GM18867 (cell line): ENCODE results near the gene PARP14.
"Not testable (repeated sequence)": the region's sequence is repeated elsewhere in the genome, so short reads cannot be mapped to it uniquely, and the experiment has no call there.

Experiments used
- ATAC-seq: cut with Tn5 transposase; IDR thresholded peaks from one replicate; pipeline ENCODE4 v1.9.1; 2021; ENCODE audit warnings: mild to moderate bottlenecking, moderate library complexity; ENCODE audit not compliant: unreplicated experiment

The PARP14 gene

DNA sequence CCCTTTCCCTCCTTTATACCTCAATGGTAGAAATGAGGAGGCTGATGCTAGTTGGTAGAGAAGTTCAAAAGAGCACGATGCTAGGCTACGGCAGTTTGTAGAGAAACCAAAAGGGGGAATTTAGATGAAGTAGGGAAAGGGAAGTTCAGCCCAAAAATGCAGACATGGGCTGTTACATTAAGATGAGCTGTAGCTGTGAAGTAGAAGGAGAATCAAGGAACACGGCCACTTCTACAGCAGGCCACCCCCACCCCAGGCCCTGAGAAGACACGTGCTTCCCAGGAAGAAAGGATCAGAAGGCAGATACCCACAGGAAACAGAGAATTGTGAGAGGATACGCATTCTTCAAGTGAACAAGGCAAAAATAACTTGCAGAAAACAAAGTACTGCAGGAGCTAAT, 2.1 kb upstream of the PARP14 start:
- no peak for ATAC-seq

DNA sequence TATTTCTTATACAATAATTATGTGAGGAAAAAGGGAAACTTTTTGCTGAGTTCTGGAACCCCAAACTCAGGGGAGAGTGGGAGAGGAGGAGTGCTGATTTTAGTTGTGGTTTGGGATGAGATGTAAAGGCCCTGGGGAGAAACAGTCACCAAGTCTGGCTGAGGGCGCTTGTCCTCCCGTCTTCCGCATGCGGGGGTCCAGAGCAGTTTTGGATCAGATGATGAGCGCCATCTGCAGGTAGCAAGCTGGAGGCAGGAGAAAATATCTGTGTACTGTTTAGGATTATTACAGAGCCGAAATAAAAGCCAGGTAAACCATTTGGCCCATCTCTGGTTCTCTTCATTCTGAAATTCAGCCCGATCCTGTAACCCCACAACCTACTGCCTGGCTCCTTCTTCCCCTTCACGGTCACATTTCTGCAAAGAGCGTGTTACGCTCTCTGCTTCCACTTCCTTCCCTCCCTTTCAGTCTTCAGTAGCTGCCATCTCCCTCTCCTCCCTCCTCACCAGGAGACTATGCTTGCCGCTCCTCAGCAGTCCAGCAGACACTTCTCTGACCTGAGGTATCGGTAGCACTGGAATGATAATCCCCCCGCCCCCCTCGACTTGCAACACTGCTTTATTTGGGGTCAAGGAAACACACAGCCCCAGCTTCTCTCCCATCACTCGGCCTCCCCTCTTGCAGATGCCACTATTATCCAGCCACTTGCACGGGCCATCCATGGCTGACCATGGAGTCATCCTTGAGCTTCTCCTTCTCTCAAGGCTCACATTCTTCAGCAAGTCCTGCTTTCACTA, 1.4 kb upstream of the PARP14 start:
- ATAC-seq, result no peak

DNA sequence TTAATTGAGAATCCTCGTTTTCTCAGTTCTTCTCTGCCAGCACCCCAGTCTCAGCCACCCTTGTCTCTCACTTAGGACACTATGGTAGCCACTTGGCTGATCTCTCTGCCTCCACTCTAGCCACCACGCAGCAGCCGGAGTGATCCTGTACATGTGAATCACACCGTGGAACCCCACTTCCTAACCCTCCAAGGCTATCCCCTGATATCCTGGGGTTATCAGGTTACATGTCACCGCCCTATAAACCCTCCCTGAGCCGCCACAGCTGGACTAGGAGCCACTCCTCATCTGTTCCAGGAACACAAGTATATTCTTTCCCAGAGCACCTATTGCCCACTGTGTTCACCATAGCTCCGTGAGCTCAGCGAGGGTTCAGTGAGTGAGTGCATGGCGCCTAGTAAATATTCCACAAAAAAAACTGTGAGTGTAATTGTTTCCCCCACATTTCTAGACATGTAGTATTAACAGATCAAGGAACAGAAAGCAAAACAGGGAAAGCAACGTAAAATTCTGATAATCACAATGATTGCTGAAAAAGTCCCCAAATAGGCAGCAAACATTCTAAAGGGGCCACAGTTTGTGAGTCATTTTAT, 661 bp upstream of the PARP14 start:
- ATAC-seq, result peak; percentile 21

DNA sequence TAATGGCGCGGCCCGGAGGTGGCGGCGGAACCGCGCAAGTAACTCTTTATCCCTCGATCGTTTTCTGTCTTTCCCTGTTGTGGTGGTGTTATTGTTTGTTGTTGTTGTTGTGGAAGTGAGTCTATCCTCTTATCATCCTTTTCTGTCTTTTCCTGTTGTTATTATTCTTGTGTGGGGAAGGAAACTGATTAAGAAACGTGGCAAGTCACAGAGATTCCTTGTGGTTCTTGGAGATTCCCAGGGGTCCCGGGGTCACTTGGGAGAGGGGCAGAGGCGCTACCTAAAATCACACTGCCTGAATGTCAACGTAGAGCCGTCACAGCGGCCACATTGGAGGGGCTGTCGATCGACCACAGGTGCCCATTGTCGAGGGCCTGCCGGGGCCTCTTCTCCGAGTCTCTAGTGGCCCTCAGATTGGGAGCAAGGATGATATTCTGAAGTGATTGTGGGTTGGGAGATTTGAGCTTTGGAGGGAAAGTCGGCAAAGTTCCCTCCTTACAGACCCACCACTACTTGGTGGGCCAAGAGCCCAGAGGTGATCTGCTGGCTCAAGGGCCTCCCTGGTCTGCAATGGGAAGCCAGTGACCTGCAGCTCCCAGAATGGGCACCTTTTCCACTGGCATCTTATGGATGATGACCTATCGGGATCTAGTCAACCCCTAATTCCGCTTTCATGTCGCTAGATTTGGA, 790 bp downstream of the PARP14 start:
- no peak for ATAC-seq

DNA sequence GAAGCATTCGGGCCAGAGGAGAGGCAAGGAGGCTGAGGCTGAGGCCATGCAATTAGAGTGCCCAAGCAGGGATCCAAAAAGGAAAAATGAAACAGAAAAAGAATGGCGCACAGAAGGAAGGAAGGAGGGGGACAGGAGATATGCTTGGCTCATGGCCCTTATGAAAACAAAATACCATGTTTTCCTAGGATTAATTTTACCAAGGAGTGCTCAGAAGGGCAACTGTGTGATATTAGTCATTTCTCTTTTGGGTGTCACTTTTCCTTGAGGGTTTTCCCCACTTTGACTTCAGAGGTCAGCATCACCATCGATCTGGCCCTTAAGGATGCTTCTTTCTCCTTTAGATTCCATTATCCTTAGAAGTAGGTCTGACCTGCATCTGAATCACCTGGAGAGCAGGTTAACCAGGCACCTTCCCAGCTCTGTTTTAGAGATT, 1.4 kb downstream of the PARP14 start:
- ATAC-seq, result no peak

DNA sequence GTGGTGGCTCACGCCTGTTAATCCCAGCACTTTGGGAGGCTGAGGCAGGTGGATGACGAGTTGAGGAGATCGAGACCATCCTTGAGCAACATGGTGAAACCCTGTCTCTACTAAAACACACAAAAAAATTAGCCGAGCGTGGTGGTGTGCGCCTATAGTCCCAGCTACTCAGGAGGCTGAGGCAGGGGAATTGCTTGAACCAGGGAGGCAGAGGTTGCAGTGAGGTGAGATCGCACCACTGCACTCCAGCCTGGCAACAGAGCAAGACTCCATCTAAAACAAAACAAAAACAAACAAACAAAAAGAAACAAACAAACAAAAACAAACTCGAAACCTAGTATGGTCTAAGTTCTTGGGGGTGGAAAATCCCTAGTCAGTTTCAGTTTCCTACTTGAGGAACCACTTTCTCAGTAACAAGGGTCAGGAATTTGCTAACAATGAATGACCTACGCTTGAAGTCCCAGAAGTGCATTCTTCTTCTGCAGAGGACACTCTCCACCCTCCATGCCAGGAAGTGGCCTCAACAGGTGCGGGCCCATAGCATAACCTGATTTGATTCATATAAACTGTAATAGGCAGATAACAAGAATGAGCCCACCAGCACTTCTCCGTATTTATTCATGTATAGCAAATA, 2.3 kb downstream of the PARP14 start:
- ATAC-seq, result not testable (repeated sequence)

DNA sequence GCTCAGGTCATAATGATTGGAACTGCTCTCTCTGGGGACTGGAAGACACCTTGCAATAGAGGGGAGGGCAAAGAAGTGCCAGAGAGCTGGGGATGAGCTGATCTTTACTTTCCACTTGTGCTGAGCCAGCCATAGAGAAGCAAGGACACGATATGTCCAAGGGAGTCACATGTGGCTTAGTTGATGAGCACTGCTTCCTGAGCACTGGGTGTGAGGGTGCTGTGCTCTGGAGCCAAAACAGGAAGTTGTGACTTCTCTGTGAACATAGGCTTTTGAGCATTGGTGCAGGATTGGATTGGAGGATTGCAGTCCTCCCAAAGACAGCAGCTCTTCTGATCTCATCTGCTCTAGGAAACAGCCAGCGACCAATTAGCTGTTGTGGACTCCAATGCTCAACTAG, 6.7 kb downstream of the PARP14 start:
- no peak for ATAC-seq

DNA sequence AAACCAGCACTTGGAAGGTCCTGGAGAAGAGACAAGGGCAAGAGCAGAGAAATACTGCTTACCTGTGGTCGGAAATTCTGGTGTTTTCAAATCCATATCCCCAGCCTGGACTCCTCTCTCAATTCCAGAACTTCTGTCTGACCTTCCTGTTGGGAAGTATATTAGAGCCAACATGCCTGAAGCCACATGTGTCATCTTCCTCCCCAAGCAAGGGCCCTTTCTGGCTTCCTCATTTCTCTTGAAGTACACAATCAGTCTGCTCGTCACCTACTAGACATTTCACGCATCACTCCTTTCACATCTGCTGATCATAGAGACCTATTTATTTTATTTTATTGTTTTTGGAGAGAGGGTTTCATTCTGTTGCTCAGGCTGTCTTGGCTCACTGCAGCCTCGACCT, 8.4 kb downstream of the PARP14 start:
- no peak for ATAC-seq

DNA sequence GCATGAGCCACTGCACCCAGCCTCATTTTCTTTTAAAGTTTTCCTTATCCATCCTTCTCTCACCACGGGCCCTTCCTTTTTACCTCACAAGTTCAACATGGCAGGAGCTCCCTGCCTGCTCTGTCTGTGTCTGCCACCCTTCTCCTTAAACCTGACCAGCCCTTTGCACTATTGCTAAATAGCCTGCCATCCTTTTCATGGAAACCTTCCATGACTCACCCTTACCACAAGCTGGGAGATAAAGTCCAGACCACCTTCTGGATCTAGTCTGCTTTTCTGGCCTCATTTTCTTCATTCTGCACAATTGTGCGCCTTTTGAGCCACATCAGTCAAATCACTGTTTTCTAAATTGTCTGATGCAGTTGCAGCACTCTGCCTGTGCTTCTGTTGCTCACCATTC, 8.9 kb downstream of the PARP14 start:
- no peak for ATAC-seq

DNA sequence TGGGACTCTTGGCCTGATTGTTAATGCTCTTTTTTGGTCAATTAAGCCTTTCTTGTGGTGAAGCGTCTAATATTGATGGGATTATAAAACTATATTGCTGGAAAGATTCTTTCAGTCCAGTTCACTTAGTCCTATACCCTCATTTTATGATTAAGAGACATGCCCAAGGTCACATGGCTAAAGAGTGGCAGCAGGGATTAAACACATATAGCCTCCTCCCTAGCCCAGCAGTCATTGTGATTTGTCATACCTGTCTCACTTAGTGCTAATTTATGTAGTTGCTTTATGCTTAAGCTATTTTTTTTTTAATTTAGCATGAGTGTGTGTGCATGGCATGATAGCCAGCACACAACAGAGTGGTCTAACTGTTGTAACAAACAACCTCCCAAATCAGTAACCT, 9.5 kb downstream of the PARP14 start:
- ATAC-seq, result no peak

DNA sequence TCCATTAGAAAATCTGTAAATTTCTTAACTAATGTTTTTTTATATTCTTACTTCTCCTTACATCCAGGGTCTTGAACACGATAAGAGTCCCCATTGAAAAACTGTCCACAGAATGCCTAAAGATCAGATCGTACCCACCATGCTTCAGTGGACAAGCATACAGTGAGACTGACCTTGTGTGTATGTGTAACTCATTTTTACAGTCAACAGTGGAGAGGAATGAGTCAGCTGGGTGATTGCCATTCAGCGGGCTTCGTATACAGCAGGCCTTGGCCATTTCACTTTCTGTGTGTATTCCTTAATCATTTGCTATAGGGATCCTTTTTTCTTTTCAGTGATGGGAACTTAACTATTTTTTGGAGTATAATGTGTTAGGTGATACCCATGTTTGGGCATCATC, 10.6 kb downstream of the PARP14 start:
- peak; percentile 48 for ATAC-seq

DNA sequence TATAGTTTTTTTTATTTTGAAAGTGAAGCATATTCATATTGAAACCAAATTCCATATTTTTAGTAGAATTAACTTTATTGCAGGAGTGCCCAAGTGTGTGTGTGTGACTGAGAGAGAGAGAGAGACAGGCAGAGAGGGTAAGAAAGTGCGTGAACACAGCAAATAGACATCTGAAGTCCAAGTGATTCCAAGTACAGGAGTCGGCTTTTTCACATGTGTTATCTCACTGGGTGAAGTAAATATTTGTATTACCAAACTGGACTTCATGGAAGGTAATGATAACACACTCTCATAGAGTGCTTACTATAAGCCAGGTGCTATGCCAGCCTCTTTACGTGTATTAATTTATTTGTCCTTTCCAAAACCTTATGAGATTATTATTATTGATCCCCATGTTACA, 12.0 kb downstream of the PARP14 start:
- ATAC-seq, result no peak

DNA sequence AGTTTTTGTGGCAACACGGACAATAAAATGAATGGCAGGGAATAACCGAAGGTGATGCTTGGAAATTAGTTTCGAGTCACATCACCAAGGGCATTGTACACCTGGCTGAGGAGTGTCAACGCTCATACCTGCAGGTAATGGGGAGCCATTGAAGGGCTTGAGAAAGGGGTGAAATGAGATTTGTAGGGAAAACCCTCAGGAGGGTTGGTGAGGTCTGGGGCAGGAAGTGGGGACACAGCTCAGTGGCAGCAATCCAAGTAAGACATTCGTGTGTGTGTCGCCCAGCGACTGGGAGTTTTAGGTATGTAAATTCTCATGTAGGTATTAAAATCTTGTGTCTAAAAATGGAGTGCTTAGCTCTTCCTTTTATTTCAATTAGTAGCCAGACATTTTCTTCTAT, 14.3 kb downstream of the PARP14 start:
- ATAC-seq, result no peak

DNA sequence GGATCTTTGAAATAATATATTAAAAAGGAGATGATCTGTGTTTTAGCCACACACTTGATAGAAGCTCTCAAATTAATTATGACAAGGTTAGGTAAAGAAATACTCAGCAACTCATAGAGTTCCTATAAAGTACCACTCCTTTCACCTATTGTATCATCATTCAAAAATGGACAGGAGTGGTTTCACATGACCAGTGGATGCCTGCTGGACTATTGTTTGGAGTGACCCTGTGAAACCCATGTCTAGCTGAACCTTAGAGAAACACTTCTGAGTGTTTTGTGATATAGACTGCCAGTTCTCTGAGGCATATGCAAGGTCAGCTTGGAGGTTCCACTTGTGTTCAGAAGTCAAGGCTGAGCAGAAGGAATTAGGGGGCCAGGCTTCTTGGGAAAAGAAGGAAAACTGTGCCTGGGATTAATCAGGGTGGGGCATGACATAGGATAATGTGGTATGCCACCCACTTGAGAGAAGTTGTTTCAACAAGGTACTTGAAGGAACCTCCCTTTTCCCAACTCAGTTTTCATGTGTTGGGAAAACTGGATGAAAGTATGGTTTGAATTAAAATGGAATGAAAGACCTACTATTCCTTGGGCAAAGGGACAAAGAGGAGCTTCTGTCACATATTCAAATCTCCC, 15.4 kb downstream of the PARP14 start:
- no peak for ATAC-seq

DNA sequence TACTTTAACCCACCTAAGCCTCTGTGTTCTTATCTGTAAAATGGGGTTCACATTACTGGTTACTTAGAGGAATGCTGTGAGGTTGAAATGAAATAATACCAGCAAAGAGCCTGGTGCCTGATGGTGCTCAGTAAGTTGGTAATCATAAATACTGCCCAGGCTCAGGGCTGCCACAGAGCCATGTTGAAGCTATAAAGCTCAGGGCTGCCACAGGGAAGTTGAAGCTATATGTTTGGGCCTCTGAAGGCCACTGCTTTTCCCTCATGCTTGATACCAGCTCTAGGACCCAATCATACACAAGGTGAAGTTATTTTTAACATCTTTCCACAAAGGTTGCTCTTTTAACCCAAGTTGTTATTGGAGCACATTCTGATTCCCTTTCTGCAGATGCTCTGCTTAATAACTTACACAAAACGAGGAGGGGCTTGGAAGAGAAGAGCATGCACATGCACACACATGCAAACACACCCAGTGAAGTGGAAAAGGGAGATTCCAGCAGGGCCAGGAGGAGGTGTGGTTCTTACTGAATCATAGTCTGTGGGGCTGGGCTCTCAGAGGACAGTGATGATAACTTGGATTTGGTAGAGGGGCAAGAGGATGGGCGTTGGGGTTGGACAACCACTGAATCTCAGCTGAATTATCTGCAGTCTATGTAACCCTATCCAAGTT, 17.4 kb downstream of the PARP14 start:
- ATAC-seq, result peak; percentile 74

DNA sequence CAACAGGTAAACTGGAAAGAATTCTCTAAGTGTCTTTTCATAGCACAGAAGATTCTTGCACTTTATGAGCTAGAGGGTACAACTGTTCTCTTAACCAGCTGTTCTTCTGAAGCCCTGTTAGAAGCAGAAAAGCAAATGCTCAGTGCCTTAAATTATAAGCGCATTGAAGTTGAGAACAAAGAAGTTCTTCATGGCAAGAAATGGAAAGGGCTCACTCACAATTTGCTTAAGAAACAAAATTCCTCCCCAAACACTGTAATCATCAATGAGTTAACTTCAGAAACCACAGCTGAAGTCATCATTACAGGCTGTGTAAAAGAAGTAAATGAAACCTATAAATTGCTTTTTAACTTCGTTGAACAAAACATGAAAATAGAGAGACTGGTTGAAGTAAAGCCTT, 19.6 kb downstream of the PARP14 start:
- no peak for ATAC-seq

DNA sequence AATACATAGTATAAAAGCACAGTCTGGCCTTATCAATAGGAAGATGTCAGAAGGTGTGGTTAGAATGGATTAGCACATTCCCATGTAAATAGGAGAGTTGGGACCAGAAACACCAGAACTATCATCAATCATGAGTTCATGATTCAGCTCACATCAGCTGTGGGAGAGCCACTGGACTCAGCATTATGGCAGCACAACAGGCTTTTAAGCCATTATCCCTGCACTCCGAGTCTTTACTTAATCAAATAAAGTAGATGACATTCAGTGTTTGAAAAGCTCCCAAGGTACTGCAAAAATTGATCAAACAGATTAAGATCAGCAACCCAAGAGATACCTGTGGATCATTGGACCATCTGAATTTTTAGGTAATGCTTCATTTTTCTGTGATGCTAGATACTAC, 24.7 kb downstream of the PARP14 start:
- ATAC-seq, result no peak

DNA sequence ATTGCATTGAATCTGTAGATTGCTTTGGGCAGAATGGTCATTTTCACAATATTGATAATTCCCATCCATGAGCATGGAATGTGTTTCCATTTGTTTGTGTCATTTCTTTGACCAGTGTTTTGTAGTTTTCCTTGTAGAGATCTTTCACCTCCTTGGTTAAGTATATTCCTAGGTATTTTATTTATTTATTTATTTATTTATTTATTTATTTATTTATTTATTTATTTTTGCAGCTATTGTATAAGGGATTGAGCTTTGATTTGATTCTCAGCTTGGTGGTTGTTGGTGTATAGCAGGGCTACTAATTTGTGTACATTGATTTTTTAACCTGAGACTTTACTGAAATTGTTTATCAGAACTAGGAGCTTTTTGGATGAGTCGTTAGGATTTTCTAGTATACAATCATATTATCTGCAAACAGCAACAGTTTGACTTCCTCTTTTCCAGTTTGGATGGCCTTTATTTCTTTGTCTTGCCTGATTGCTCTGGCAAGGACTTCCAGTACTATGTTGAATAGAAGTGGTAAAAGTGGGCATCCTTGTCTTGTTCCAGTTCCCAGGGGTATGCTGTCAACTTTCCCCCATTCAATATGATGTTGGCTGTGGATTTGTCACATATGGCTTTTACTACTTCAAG, 30.1 kb downstream of the PARP14 start:
- ATAC-seq, result not testable (repeated sequence)

DNA sequence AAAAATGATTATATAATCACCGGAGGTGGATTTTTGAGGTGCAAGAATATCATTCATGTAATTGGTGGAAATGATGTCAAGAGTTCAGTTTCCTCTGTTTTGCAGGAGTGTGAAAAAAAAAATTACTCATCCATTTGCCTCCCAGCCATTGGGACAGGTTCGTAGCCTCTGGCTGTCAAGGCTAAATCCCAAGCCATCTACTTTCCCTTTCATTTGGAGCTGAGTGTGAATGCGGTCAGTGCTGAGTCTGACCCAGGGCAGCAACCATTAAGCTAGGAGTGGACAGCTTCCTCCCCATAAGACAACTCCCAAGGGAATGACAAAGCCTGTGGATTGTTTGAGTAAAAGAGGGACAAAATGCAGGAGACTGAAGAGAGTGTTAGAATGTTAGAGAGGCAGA, 33.6 kb downstream of the PARP14 start:
- ATAC-seq, result no peak

DNA sequence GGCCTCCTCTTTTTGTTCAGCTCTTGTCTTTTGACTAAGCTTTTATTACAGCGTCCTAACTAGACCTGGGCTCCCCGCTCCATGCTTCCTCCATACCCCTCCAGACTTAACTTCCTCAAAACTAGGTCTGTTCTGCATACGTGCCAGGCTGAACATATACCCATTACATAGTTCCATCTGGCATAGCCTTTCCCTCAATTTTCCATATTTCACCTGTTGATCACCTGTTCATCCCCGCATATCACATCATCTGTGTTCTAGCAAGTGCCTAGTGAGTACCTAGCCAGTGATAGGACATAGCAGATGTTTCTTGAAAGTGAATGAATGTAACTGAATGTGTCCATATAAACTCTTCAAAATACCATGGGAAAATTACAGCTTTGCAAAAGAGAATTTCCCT, 36.0 kb downstream of the PARP14 start:
- no peak for ATAC-seq
